GM19468 (cell line): ENCODE measurements around the gene AAK1.
A peak's percentile ranks its signal among the peaks of the same experiment; 100 is the strongest.
"Not testable (repeated sequence)": the region's sequence is repeated elsewhere in the genome, so short reads cannot be mapped to it uniquely, and the experiment has no call there.

Source experiments
- ATAC-seq: cut with Tn5 transposase; IDR thresholded peaks from one replicate; pipeline ENCODE4 v1.9.1; 2021; ENCODE audit warnings: mild to moderate bottlenecking, moderate library complexity, moderate number of reproducible peaks; ENCODE audit not compliant: unreplicated experiment; ENCODE audit errors: extremely low read depth

Gene AAK1

GRCh38 chr2:69465513-69466456 is 177.8 kb downstream of the AAK1 start:
- ATAC-seq = no peak

- no peak for ATAC-seq
Measured at GRCh38 chr2:69464575-69464974, 179.0 kb downstream of the AAK1 start.

- ATAC-seq = no peak
Measured at GRCh38 chr2:69462780-69463179, 180.8 kb downstream of the AAK1 start.

- no peak for ATAC-seq
Measured at GRCh38 chr2:69461404-69461803, 182.1 kb downstream of the AAK1 start.

GRCh38 chr2:69459936-69460335 is 183.6 kb downstream of the AAK1 start:
- ATAC-seq = no peak

- no peak for ATAC-seq
Measured at GRCh38 chr2:69456950-69457445, 186.5 kb downstream of the AAK1 start.

GRCh38 chr2:69456154-69456553 is 187.4 kb downstream of the AAK1 start:
- no peak for ATAC-seq

- ATAC-seq = no peak
Measured at GRCh38 chr2:69454976-69455375, 188.6 kb downstream of the AAK1 start.

GRCh38 chr2:69453475-69454129 is 189.9 kb downstream of the AAK1 start:
- peak; percentile 65 for ATAC-seq

GRCh38 chr2:69452687-69453086 is 190.9 kb downstream of the AAK1 start:
- no peak for ATAC-seq

- no peak for ATAC-seq
Measured at GRCh38 chr2:69450735-69451416, 192.7 kb downstream of the AAK1 start.

- ATAC-seq = no peak
Measured at GRCh38 chr2:69449906-69450305, 193.6 kb downstream of the AAK1 start.

GRCh38 chr2:69443673-69444072 is 199.9 kb downstream of the AAK1 start:
- ATAC-seq = not testable (repeated sequence)

- not testable (repeated sequence) for ATAC-seq
Measured at GRCh38 chr2:69439499-69439898, 204.0 kb downstream of the AAK1 start.

- ATAC-seq = no peak
Measured at GRCh38 chr2:69438580-69438979, 205.0 kb downstream of the AAK1 start.

GRCh38 chr2:69437751-69438154 is 205.8 kb downstream of the AAK1 start:
- ATAC-seq = no peak

GRCh38 chr2:69436938-69437750 is 206.4 kb downstream of the AAK1 start, which contains the start of gene NFU1:
Gene NFU1, minus strand, starts transcription at chr2:69437435. Its CDS starts 13 bp downstream, at chr2:69437422.
- ATAC-seq = peak; percentile 91

GRCh38 chr2:69436596-69436937 is 207.0 kb downstream of the AAK1 start:
- peak; percentile 18 for ATAC-seq

GRCh38 chr2:69434753-69435152 is 208.8 kb downstream of the AAK1 start:
- no peak for ATAC-seq
